MM.1S (cell line): ENCODE measurements around the gene UNC93B1.

Experiments used
- DNase-seq: peaks from one replicate; pipeline ENCODE4 v3.0.0-alpha.2; 2015
- H2AFZ ChIP-seq: fragments of 300-600 bp; sonication (generic); 2 replicates; pipeline ENCODE4 v1.6.0; 2016; ENCODE audit warnings: antibody characterized with exemption, low read length
- H3F3A ChIP-seq: fragments of 300-600 bp; sonication (generic); 2 replicates; pipeline ENCODE4 v1.6.1; 2016; ENCODE audit warnings: mild to moderate bottlenecking, antibody characterized with exemption, low read length, moderate library complexity, mixed read lengths; ENCODE audit not compliant: insufficient read depth
- H3K27ac ChIP-seq: fragments of 300-600 bp; sonication (generic); 2 replicates; pipeline ENCODE4 v1.5.1; 2016; ENCODE audit warnings: mild to moderate bottlenecking, low read length
- H3K27me3 ChIP-seq: fragments of 300-600 bp; sonication (generic); replicated peaks from 2 replicates; pipeline ENCODE4 v1.6.0; 2016; ENCODE audit warnings: low read length; ENCODE audit not compliant: insufficient read depth
- H3K36me3 ChIP-seq: fragments of 300-600 bp; sonication (generic); replicated peaks from 2 replicates; pipeline ENCODE4 v1.6.1; 2016; ENCODE audit warnings: mild to moderate bottlenecking, low read length, mixed read lengths; ENCODE audit not compliant: insufficient read depth
- H3K4me1 ChIP-seq: fragments of 300-600 bp; sonication (generic); 2 replicates; pipeline ENCODE4 v1.6.1; 2016; ENCODE audit warnings: low read length, mixed read lengths
- H3K4me2 ChIP-seq: fragments of 300-600 bp; sonication (generic); 2 replicates; pipeline ENCODE4 v1.6.0; 2016; ENCODE audit warnings: low read depth, low read length
- H3K4me3 ChIP-seq: fragments of 300-600 bp; sonication (generic); 2 replicates; pipeline ENCODE4 v1.5.1; 2016; ENCODE audit warnings: low read length, mixed read lengths
- H3K79me2 ChIP-seq: fragments of 300-600 bp; sonication (generic); 2 replicates; pipeline ENCODE4 v1.6.1; 2016; ENCODE audit warnings: mixed run types, low read length, mixed read lengths
- H3K9ac ChIP-seq: fragments of 300-600 bp; sonication (generic); 2 replicates; pipeline ENCODE4 v1.6.1; 2016; ENCODE audit warnings: low read length, mixed read lengths
- H3K9me2 ChIP-seq: fragments of 300-600 bp; sonication (generic); replicated peaks from 2 replicates; pipeline ENCODE4 v1.6.1; 2016; ENCODE audit warnings: mild to moderate bottlenecking, low read length, mixed read lengths; ENCODE audit not compliant: insufficient read depth
- H3K9me3 ChIP-seq: fragments of 300-600 bp; sonication (generic); replicated peaks from 2 replicates; pipeline ENCODE4 v1.6.1; 2016; ENCODE audit warnings: mild to moderate bottlenecking, low read length, mixed read lengths; ENCODE audit not compliant: insufficient read depth
- H4K20me1 ChIP-seq: fragments of 300-600 bp; sonication (generic); 2 replicates; pipeline ENCODE4 v1.6.1; 2016; ENCODE audit warnings: mild to moderate bottlenecking, low read length, moderate library complexity, mixed read lengths; ENCODE audit not compliant: insufficient read depth
- EZH2 ChIP-seq: fragments of 300-600 bp; sonication (generic); optimal IDR thresholded peaks from 2 replicates; pipeline ENCODE3; 2017; ENCODE audit warnings: low read depth, mild to moderate bottlenecking, antibody characterized with exemption, low read length, mixed read lengths
- EZH2phosphoT487 ChIP-seq: fragments of 300-600 bp; sonication (generic); IDR thresholded peaks from 2 replicates; pipeline ENCODE4 v1.6.1; 2018; ENCODE audit warnings: antibody characterized with exemption, low read length
- TF ChIP-seq, protein P1 (sequence below): fragments of 300-600 bp; sonication (generic); IDR thresholded peaks from 2 replicates; pipeline ENCODE4 v1.5.1; 2016; ENCODE audit warnings: antibody characterized with exemption, low read length, mixed read lengths

UNC93B1 gene

DNA sequence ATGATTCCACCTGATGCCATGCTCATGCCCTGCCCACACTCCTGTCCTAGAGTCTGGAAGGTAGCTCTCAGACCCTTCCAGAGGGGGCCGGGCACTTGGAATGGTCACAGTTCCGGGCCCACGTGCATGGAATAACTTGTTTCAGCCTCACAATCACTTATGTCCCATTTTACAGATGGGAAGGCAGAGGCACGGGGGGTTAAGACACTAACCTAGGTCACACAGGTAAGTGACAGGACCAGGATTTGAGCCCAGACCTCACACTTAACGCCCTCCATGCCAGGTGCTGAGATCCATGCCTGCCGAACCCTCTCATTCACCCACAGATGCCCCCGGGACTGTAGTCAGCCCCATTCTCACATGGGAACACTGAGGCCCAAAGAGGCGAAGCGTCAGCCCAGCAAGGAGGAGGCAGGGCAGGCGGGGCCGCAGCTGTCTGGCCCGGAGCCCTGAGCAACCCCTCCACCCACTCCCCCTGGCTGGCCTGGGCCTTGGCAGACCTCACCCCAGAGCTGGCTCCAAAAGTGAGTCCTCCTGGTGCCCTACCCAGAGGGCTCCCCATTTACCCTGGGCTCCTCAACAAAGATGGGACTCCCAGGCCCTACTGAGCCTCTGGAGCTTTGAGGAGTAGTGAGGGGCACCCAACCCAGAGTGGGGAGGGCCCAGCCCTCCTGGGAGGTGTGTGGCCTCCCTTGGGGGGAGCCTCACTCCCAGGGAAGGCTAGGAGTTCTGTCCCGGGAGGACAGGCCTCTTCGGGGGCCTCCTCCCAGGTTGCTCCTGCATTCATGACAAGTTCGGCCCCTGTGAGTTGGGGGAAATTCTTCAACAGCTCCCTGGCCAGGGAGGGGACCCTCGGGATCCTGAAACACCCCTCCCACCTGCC lies 3.8 kb upstream of the UNC93B1 start:
- H4K20me1 ChIP-seq: no peaks in the 10 kb centered on the region
- H3K27ac ChIP-seq: peak overlapping the region; percentile 95
- H3K4me2 ChIP-seq: peak overlapping the region; percentile 70
- peak overlapping the region; percentile 68 for H3K9ac ChIP-seq
- no peaks in the 10 kb centered on the region for H3K9me3 ChIP-seq
- TF ChIP-seq EZH2phosphoT487 (no peak), EZH2 (no peak)
- TF ChIP-seq, protein P1, sequence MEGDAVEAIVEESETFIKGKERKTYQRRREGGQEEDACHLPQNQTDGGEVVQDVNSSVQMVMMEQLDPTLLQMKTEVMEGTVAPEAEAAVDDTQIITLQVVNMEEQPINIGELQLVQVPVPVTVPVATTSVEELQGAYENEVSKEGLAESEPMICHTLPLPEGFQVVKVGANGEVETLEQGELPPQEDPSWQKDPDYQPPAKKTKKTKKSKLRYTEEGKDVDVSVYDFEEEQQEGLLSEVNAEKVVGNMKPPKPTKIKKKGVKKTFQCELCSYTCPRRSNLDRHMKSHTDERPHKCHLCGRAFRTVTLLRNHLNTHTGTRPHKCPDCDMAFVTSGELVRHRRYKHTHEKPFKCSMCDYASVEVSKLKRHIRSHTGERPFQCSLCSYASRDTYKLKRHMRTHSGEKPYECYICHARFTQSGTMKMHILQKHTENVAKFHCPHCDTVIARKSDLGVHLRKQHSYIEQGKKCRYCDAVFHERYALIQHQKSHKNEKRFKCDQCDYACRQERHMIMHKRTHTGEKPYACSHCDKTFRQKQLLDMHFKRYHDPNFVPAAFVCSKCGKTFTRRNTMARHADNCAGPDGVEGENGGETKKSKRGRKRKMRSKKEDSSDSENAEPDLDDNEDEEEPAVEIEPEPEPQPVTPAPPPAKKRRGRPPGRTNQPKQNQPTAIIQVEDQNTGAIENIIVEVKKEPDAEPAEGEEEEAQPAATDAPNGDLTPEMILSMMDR: no peak
- H2AFZ ChIP-seq: 0 out of 2 replicates have a peak overlapping the region, but pooled peaks have one; percentile 41
- H3K4me1 ChIP-seq: peaks cover 66% of the 10 kb centered on the region
- peaks cover 8% of the 10 kb centered on the region for H3K79me2 ChIP-seq
- no peaks in the 10 kb centered on the region for H3K9me2 ChIP-seq
- no peak for DNase-seq
- H3F3A ChIP-seq: peaks cover 52% of the 10 kb centered on the region
- no peaks in the 10 kb centered on the region for H3K27me3 ChIP-seq
- H3K36me3 ChIP-seq: no peaks in the 10 kb centered on the region
- H3K4me3 ChIP-seq: peak overlapping the region; percentile 27; the same call in 1 of the 2 replicates

DNA sequence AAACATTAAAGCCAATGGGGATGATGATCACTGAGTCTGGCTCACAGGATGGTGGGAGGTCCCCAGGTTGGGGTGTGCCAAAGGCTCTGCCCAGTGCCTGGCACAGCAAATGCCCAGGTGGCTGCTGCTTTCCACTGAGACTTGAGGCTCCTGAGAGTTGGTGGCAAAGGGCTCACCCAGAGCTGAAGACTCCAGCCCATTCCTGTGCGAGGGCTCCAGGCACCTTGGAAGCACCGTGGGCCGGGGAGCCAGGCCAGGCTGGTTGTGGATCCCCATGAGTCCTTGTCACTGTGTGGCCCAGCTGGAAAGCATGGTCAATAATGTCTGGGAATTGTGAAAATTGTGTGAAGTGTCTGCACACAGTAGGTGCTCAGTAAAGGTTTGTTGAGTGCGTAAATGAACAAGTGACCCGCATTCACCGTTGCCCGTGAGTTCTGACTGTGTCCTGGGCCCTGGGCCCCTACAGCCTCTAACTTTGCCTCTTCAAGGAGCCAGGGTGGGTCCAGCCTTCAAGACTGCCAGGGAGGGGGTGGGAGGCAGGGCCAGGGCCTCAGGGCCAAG lies 2.8 kb upstream of the UNC93B1 start:
- no peaks in the 10 kb centered on the region for H4K20me1 ChIP-seq
- TF ChIP-seq EZH2phosphoT487 (no peak), EZH2 (no peak)
- TF ChIP-seq, protein P1: no peak
- no peaks in the 10 kb centered on the region for H3K36me3 ChIP-seq
- H3K4me2 ChIP-seq: peak overlapping the region; percentile 20; the same call in 1 of the 2 replicates
- H3K9ac ChIP-seq: peak overlapping the region; percentile 12; the same call in 1 of the 2 replicates
- peaks cover 66% of the 10 kb centered on the region for H3K4me1 ChIP-seq
- peaks cover 18% of the 10 kb centered on the region for H3K79me2 ChIP-seq
- no peak for DNase-seq
- H2AFZ ChIP-seq: no peak overlapping the region
- H3K27me3 ChIP-seq: no peaks in the 10 kb centered on the region
- H3K9me2 ChIP-seq: no peaks in the 10 kb centered on the region
- H3K27ac ChIP-seq: peak overlapping the region; percentile 42; the same call in 1 of the 2 replicates
- no peak overlapping the region for H3K4me3 ChIP-seq
- H3K9me3 ChIP-seq: no peaks in the 10 kb centered on the region
- peaks cover 58% of the 10 kb centered on the region for H3F3A ChIP-seq

DNA sequence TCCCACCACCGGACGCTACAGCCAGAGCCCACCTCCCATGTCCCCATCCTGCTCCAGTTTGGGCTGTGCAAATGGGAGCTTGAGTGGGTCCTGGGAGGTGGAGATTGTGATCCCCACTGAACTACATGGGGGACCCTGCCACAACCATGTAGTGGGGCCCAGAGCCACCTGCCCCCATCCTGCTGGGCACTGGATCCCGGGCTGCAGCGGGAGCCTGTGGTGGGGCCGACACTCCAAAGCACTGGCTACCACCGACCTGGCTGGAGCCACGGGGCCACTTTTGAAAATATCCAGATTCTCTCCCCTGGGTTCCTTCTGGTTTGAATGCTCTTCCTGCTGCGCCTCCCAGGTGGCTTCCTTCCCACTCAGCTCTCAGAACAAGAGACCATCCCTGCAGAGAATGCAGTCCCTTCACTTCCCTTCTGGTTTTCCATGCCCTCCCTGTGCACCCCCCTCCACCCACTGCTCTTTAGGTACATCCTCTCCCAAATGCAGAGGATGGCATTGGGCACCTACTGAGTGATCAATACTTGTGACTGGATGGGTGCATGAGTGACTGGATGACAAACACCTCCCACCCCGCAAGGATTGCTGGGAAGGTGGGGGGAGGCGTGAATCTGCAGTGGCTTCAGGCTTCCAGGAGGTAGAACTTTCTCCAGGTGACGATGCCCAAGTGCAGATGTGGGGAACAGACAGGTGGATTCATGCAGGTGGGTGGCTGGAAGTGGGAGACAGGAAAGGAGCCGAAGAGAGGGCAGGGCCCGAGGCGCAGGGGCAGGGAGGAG lies 846 bp upstream of the UNC93B1 start:
- peak overlapping the region; percentile 82; the same call in 1 of the 2 replicates for H3K9ac ChIP-seq

More for the DNA sequence above, 846 bp upstream of the UNC93B1 start:
- H3K36me3 ChIP-seq: no peaks in the 10 kb centered on the region
- H3K4me1 ChIP-seq: peaks cover 57% of the 10 kb centered on the region
- H3K4me2 ChIP-seq: peak overlapping the region; percentile 54
- TF ChIP-seq EZH2: no peak
- no peak for TF ChIP-seq EZH2phosphoT487
- TF ChIP-seq, protein P1: no peak
- H4K20me1 ChIP-seq: no peaks in the 10 kb centered on the region
- 0 out of 2 replicates have a peak overlapping the region, but pooled peaks have one; percentile 86 for H3K4me3 ChIP-seq
- peak overlapping the region; percentile 89; the same call in 1 of the 2 replicates for H3K27ac ChIP-seq
- DNase-seq: no peak
- peaks cover 51% of the 10 kb centered on the region for H3F3A ChIP-seq
- H3K79me2 ChIP-seq: peaks cover 32% of the 10 kb centered on the region
- no peaks in the 10 kb centered on the region for H3K27me3 ChIP-seq
- peak overlapping the region; percentile 5; the same call in 1 of the 2 replicates for H2AFZ ChIP-seq
- H3K9me2 ChIP-seq: no peaks in the 10 kb centered on the region
- no peaks in the 10 kb centered on the region for H3K9me3 ChIP-seq
